GM04503 (cell line): ENCODE results near the gene HTRA1.

Experiments used
- DNase-seq: peaks from one replicate; pipeline ENCODE4 v3.0.0-alpha.2; 2012; ENCODE audit warnings: low read depth

Gene HTRA1

DNA sequence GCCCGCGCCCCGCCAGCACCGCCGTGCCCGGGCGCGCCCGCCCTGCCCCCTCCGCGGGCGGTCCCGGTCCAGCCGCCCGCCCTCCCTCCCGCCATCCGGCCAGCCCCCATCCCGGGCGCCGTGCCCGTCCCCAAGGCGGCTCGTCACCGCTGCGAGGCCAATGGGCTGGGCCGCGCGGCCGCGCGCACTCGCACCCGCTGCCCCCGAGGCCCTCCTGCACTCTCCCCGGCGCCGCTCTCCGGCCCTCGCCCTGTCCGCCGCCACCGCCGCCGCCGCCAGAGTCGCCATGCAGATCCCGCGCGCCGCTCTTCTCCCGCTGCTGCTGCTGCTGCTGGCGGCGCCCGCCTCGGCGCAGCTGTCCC, at the start of gene HTRA1:
Gene HTRA1, plus strand, starts transcription at position 187 of the 362 bp plus-strand sequence. Its CDS starts 100 bp downstream, at position 287.
- no peak for DNase-seq

DNA sequence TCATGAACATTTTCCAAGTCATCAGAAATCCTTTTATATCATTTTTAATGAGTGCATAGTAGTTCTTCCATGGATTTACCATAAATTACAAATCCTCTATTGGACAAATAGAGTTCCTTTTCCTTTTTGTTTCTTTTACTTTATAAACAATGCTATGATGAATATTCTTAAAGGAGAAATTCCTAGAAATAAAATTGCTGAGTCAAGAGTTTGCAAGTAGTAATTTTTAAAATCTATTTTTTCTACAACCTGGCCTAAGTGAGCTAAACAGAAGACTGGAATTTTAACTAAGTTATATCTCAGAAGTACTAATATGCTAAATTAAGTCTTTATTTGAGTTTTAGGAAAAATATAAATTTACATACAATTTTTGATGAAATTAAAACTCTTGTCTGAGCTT, 48.0 kb upstream of the HTRA1 start:
- no peak for DNase-seq

DNA sequence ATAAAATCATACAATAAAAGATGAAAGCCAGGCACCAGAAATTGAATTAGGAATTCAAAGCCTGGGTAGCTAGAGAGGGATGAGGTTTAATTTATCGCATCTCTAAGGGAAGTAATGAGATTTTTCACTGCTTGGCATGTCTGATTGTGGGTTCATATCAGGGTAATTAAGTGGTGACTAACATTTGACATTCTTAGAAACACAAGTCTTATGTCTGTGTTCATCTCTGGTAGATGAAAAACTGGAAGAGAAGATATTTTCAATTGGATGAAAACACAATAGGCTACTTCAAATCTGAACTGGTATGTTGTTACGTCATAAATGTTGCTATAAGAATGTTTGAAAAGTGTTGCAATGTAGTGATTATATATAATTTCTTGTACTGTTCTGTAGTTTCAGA, 43.7 kb upstream of the HTRA1 start:
- DNase-seq = no peak

DNA sequence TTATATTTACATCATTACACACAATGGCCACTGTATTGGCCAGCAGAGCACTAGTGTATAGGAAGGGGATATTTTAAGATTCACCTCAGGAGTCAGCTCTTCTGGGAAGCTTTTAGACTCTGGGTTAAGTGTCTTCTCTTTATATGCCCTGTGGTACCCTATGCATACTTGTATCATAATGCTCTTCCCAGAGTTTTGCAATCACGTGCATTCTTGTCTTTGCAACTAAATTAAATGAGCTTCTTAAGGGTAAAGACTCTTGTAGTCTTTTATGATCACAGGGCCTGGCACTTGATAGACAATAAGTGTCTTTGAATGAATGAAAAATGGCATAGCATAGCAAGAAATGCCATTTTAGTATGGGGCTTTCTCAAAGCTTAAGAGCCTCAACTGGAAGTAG, 42.3 kb upstream of the HTRA1 start:
- DNase-seq = no peak

DNA sequence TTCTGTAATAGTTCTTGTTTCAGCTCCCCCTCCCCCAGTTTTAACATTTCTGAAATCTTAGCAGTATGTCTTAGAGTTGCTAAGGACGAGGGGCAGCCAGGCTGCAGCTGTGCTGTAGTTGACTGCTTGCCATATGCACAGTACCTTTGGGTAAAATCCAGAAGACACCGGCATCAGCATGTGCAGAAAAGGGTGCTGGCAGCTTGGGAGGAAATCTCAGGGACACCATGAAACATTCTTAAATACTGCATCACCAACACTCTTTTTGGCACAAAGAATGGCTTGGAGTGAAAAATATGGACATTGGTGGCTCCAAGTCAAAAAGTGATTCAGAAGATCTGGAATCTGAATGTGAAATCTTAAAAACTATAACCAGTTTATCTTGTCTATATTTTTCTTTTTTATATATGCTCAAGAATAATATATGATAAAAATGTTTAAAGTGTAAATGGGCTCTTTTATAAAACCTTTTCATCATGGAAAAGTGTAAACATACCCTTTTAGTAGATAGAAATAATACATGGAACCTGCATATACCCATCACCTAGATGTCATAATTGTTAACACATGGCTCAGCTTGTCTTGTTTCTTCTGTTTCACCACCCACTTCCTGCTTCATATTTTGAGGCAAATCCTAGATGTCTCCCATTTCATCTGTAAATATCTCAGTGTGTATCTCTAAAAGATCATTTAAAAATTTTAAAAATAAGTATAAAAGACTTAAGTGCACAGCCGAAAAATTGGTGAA, 41.3 kb upstream of the HTRA1 start:
- peak; percentile 68 for DNase-seq

DNA sequence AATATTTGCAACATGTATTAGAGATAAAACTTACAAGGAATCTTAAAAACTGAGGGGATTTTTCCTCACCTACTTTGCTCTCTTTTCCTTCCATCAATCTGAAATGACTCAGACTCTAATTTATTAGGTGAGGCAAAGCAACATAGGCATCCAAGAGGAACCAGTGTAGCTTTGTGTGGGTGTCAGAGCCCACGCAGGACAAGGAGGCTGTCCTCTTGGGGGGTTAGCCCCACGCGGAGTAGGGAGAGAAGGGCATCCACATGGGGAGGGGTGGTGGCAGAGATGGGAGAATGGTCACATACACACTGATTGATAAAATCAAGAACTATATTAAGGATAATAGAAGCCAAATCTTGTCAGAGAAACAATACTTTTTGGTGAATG, 40.7 kb upstream of the HTRA1 start:
- DNase-seq = no peak

DNA sequence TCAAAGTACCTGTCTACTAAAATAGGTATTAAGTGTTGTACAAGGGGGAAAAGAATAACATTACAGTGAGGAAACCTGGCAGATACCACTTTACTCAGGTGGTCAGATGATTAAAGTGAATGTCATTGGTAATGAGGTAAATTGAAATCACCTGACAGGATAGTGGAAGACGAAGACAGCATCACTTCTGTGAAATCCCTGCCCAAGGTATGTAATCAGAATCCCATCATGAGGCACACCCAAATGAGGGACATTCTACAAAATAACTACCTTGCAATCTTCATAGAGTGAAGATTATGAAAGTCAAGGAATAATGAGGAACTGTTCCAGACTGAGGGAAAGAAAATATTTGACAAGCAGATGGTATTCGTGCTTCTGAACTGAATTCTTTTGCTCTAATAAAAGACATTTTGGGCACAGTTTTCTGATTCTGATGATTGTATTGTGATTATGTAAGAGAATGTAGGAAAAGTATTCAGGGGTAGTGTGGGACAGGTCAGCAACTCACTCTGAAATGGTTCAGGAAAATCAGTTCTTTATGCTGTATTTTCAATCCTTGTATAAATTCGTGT, 40.2 kb upstream of the HTRA1 start:
- DNase-seq = no peak

DNA sequence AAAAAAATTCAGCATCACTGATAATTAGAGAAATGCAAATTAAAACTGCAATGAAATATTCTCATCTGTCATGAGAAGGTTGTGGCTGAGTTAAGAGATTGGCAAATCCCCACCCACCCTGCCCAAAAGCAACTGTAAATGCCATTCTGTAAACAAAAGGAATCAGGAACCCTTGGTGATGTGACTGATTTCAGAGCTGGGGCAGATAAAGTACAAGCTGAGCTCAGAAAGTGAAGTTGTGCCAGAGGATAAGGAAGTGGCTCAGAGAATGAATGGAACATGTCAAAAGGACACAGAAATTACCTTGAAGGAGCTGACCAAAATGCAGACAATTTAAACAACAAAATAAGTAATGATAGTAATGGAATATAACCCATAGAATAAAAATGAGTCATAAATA, 39.6 kb upstream of the HTRA1 start:
- no peak for DNase-seq

DNA sequence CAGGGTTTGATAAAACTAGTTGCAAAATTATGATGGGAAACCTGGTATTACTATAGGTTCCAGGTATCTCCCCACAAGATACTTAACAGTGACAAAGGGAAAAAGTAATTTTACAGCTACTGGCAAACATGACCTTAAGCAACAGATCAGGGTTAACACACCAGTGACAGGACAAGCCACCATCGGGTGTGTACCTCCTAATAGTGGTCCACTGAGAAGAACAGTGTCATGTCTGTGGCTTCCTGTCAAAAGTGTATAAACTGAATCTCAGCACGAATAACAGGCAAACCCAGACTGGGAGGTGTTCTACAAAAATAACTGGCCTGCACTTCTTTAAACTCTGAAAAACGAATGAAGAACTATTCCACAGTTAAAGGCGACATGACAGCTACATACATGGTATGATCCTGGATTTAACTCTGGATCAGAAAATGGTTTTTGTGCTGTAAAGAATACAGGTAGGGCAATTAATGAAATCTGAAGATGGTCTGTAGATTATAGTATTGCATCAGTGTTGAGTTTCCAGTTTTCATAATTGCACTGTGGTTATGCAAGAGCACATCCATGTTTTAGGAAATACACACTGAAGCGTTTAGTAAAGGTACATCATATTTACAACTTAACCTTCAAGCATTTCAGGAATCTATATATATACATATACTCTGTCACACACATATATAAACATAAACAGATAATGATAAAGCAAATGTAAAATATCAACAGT, 38.9 kb upstream of the HTRA1 start:
- no peak for DNase-seq

DNA sequence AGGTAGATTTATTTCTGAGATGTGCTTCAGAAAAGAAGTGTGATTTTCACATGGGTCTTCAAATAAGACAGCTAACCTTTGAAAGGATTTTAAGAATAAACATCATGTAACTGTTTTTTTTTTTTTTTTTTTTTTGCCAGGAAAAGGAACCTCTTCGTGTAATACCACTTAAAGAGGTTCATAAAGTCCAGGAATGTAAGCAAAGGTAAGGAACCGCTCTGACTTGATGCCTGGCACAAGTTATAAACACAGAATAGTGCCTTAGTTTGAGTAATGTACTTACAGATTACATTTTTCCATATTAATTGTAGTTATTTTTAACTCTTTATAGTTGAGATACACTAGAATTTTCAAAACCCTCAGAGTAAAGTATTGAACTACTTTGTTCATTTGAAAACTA, 37.3 kb upstream of the HTRA1 start:
- no peak for DNase-seq

DNA sequence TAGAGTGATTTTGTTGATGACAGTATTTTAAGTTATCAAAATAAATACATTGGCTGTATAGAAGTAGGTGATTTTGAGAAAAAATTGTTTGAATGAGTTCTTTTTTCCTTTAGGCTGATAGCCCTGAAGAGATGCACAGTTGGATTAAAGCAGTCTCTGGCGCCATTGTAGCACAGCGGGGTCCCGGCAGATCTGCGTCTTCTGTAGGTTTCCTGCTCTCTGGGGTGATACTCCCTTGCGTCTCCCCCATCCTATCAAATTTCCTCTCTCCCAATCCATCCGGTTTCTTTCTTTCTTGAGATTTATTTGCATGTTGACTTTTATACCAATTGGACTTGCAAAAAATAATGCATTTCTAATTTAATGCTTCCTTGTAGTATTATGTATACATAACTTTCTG, 34.5 kb upstream of the HTRA1 start:
- DNase-seq = no peak

DNA sequence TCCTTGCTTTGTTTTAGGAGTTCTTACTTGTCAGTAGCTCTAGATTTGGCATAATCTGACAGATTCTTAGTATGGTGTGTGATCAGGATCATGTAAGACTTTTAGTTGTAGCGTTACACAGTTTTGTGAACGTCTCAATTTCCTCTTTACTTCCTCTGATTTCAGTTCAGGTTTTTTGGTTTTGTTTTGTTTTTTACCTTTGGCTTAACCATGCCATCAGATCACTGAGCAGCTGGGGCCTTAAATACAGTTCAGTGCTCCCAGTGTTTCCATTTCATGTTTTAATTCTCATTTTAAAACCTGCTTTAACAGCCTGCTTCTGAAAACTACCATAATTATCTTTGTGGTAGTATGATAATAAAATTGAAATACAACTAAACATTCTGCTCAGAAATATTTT, 34.1 kb upstream of the HTRA1 start:
- DNase-seq = no peak

DNA sequence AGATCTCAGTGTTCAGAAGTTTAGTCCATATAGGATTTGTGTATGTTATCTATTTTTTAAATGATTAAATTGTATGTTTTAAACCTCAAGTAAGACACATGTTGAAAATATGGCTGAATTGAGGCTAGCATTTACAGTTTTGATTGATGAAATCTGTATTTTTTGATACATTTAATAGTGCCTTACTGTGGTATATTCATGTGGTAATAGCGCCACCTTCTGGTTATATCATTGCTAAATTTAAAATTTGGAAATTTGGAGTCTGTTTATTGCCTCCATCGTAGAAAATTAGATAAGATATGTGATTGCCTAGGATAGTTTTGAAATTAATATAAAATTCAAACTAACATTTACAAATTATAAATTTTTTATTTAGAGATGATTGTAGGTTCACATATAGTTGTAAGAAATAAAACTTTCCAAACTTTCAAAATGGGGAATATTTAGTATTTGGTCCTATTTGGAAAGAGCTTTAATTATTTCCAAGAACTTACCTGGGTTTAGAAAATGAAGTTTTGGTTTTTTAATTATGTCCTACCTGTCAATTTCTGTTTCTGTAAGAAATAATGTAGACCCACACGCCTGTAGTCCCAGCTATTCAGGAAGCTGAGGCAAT, 26.0 kb upstream of the HTRA1 start:
- DNase-seq = no peak

DNA sequence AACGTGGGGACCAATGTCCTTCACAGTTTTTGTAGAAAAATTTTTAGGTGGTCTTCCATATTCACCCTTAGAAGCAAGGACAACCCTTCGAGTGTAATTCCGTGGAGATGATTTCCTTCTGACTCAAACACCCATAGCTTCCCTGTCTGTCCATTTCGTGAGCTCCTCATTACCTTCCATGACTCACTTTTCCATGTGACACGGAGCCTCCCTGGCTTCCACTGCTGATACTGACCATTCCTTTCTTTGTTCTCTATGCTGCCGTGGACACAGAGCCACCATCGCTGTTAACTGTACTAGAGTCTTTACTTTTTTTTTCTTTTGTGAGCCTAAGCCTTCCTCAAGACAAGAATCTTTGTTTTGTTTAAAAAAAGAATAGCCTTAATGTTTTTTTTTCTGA, 19.4 kb upstream of the HTRA1 start:
- no peak for DNase-seq

DNA sequence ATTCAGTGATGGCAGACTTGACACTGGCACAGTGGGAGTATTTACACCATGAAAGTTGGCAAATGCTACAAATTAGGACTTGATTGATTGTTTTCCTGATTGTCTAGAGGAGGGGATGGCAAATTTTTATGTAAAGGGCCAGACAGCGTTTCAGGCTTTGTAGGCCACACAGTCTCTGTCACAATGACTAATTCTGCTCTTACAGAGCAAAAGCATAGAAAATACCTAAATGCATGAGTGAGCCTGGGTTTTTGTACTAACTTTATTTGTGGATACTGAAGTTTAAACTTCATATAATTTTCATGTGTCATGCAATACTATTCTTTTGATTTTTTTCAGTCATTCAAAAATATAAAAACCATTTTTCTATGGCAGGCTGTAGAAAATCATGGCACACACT, 15.9 kb upstream of the HTRA1 start:
- no peak for DNase-seq

DNA sequence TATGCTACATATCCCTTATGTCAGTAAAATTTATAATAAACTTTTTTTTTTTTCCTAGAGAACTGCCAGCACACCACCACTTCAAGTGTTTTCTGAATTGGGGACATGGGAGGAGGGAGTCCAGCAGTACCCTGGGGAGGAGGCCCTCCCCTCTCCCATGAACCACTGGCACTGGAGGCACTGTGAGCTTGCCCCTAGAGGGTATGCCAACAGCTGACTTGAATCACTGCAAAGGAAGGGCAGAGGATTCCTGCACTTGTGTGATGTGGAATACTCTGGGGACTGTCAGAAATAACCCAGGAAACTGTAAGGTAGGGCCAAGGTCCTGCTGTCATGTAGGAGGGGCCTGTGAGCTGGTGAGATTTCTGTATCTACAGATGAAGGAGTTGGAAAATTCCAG, 15.4 kb upstream of the HTRA1 start:
- no peak for DNase-seq

DNA sequence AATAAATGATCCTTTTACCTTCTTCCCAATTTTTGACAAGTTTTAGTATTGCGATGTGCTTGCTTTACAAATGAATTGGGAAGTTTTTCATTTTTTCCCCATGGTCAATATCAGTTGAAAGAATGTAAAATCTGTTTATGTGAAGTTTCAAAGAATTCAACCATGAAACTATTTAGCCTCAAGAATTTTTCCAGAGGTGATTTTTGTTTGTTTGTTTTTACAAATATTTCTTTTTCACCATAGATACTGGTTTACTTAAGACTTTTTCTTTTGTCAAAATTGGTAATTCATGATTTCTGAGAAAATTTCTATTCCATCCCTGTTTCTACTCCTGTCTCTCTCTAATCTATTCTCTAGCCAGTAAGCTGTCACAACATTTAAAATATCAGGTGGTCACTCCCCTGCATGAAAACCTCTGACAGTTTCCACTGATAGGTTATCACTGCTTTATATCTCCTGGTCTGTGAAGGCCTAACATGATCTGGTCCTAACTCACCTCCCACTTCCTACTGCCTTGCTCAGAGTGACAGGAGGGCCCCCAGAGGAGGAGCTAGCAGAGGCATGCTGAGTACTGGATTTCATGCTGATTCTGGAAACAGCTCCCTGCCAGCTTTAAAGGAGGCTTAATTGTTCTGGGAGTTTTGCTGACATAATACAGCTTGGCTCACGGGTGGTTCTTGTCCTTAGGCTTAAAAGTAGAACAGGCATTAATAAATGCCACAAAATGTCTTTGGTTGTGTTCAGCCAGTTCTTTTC, 14.5 kb upstream of the HTRA1 start:
- no peak for DNase-seq

DNA sequence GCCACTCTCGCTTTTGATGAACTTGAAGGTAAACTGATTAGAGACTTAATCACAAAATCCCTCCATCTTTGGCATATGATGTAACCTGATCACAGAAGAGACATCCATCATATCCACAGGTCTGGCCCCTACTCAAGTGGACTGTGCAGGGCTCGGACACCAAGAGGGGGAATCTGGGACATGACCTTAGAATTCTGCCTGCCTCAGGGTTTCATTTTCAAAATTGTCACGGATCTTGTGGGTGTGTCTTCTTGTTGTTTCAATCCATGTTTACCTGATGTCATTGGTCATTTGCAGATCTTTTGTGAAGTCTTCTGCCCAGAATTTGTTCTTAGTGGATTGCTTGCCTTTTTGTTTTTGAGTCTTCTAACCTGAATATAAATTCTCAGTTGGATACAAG, 12.8 kb upstream of the HTRA1 start:
- no peak for DNase-seq

DNA sequence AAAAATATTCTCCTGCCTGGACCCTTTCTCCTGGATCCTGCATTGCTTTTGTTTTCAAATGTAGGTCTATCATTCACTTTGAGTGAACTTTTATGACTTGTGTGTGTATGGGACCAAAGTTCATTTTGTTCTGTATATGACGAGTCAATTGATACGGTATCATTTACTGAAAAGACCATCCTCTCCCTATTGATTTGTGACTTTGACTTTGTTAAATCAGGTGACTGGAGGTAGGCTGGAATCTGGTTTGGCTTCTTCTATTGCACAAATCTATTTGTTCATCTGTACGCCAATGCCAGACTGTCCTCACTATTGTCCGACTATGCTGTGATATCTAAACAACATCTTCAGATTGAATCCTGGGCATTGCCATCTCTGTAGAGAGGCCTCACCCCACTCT, 12.2 kb upstream of the HTRA1 start:
- DNase-seq = no peak

DNA sequence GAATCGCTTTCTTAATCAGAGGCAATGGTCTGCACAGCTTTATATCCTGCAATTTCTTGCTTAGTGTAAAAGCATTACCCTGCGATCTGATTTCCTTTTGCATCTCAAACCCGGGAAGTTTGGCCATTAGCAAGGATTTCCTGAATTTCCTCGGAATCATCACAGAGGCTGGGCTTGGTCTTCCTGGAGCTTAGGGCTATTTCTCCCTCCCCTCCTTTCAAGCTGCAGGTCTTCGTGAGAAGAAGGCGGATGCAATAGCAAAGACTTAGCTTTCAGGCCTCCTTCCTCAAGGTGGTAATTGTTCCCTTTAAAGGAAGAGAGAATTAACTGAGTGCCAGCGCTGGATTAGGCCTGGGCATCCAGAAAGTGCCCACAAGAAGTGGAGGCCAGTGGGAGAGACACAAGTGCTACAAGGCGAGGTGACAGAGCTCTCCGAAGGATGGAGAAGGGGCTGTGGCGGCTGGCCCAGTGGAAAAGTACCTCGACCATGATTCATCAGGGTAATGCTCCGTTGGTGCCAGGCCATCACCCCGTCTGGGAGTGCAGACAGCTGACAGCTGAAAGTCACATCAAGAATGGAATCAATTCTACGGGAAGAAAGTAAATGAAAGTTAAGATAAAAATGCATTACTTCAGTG, 10.9 kb upstream of the HTRA1 start:
- no peak for DNase-seq

DNA sequence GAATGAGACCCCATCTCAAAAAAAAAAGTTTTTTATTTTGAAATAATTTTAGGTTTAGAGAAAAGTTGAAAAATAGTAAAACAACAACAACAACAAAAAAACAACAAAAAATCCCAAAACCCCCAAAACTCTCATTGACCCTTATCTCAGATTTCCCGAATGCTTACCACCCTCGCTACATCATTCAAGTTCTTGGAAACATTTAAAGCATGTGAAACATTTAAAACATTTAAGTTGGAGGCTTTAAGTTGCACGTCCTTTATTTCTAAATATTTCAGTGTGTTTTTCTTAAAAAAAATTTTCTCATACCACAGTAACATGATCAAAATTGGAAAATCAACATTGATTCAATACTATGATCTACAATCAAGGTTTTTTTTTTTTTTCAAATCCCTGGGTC, 7.3 kb upstream of the HTRA1 start:
- DNase-seq = no peak

DNA sequence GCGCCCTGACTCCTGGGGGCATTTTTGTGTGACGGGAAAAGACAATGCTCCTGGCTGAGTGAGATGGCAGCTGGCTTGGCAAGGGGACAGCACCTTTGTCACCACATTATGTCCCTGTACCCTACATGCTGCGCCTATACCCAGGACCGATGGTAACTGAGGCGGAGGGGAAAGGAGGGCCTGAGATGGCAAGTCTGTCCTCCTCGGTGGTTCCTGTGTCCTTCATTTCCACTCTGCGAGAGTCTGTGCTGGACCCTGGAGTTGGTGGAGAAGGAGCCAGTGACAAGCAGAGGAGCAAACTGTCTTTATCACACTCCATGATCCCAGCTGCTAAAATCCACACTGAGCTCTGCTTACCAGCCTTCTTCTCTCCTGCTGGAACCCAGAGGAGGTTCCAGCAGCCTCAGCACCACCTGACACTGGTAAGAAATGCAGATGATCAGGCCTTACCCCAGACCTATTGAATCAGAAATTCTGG, 6.7 kb upstream of the HTRA1 start, which contains the start of gene ARMS2:
Gene ARMS2, plus strand, starts transcription at position 51 of the 478 bp plus-strand sequence. Its CDS starts 75 bp downstream, at position 126.
- no peak for DNase-seq
